Activated T-cell treated with anti-CD3 and anti-CD28 coated beads, Interleukin-2, amount 50 U/mL, for 48 hours (primary cell): ENCODE results near the gene TH.
A peak's percentile ranks its signal among the peaks of the same experiment; 100 is the strongest.
"Not testable (repeated sequence)": the region's sequence is repeated elsewhere in the genome, so short reads cannot be mapped to it uniquely, and the experiment has no call there.

Source experiments
- DNase-seq, 2 experiments: peaks; one replicate each; pipeline ENCODE4 v3.0.0-alpha.2; 2020

Gene TH

DNA sequence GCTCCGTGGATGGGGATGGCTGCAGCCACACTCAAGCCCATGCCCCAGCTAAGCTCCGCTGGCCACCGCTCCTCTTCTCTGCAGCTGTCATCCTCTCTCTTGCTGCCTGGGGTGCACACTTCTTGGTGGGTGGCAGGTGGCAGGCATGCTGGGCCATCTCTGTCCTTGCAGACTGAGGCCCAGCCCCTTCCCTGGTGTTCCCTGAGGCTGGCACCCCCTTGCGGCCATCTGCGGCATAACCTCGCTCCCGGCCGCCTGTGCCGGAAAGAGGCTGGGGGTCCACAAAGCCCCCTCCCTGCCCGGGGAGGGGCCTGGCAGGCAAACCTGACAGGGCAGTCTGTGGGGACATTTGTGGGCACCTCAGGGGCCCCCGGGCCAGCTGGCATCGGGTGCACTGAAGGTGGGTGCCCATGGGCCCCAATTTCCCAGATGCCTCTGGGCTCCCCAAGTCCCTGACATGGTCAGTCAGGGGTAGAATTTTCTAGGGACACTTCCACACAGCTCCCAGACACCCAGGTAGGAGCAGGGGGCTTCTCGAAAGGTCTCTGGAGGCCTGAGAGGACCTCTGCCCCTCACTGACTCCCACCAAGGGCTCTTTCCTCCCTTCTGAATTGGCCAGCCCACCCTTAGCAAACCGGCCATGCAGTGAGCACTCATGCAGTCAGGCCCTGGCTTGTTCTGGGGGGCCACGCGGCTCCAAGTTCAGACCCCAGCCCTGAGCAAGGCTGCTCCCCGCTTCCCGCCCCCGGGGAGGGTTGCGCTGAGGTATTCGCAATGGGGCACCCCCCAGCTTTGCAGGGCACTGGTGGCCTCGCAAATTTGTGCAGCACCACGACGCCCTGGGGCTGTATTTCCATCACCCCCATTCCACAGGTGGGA, 23.5 kb upstream of the TH start:
- peak; percentile 71 to 79 for DNase-seq

GRCh38 chr11:2193888-2194595, 22.4 kb upstream of the TH start:
- DNase-seq: not testable (repeated sequence)

DNA sequence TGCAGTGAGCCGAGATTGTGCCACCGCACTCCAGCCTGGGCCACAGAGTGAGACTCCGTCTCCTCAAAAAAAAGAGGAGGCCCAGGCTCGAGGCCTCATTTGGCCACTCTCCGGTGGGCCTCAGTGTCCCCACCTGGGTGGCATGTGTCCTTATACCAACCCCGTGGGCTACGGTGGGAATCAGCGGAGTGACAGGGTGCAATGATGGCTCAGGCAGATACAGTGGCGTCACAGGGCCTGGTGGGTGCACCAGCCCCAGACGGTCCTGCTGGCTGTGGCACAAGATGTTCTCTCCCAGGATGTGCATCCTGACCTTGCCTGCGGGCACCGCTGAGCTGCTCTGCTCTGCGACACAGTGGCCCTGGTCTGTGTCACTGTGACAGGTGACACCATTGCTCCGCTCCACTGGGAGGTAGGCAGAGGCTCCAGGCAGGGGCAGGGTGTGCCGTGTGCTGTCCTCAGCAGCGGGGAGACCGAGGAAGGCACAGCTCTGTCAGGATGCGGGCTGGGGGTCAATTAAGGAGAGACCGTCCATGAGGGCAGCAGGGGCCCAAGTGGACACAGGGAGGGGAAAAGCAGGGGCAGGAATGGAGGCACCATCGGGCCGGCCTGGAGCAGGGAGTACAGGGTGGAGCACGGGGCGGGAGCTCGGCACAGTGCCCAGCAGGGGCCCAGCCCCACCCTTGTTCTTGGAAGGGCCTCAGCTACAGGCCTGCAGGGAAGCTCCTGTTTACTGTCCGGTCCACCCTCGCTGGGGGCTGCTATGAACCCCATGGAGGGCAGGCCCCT, 21.7 kb upstream of the TH start:
- DNase-seq: no peak

DNA sequence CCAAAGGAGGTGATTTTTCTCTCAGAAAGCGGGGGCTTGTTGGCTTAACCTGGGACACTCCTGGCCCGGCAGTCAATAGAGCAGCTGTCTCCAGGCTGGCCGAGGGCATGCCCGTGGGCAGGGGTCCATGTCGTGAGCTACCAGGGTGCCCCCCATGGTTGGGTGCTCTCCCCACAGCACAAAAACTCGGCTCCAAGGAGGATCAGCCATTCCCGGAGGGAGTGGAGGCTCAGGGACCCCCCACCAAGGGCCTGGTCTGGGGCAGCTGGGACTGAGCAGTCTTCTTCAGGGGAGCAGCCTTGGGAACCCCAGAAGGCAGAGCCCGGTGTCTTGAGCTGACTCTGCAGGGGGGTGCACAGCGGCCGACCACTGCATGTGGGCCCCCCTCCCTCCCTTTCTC, 20.8 kb upstream of the TH start:
- DNase-seq: no peak

GRCh38 chr11:2191883-2192282, 20.3 kb upstream of the TH start:
- no peak for DNase-seq

GRCh38 chr11:2190657-2191471, 19.2 kb upstream of the TH start:
- no peak for DNase-seq

- no peak for DNase-seq
Observed at GRCh38 chr11:2189938-2190656, 18.5 kb upstream of the TH start.

GRCh38 chr11:2188745-2189144, 17.1 kb upstream of the TH start:
- no peak for DNase-seq

- DNase-seq: no peak
Observed at GRCh38 chr11:2187280-2187707, 15.7 kb upstream of the TH start.

DNA sequence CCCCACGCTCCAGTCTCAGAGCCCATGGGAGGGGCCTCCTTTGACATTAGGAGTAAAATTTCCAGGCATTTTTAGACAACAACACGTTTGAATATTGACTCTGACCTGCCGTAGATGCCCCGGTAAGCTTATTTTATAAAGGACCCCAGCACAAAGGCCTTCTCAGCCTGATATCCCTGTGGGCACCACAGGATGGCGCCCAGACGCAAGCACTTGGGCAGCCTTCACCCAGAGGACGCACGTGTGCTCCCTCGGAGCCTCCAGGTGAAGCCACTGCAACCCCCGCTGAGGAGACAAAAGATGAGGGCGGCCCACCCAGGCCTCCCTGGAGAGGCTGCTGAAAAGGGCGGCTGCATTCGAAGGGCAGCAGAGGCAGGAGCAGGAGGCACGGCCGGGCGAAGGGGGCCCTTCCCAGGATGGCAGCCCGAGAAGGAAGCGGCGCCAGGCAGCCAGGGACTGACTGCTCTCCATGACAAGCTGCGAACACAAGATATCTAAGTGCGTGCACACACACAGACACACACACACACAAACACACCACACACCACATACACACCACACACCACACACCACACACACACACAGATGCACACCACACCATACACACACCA, 15.2 kb upstream of the TH start:
- DNase-seq: peak; percentile 58 to 67

DNA sequence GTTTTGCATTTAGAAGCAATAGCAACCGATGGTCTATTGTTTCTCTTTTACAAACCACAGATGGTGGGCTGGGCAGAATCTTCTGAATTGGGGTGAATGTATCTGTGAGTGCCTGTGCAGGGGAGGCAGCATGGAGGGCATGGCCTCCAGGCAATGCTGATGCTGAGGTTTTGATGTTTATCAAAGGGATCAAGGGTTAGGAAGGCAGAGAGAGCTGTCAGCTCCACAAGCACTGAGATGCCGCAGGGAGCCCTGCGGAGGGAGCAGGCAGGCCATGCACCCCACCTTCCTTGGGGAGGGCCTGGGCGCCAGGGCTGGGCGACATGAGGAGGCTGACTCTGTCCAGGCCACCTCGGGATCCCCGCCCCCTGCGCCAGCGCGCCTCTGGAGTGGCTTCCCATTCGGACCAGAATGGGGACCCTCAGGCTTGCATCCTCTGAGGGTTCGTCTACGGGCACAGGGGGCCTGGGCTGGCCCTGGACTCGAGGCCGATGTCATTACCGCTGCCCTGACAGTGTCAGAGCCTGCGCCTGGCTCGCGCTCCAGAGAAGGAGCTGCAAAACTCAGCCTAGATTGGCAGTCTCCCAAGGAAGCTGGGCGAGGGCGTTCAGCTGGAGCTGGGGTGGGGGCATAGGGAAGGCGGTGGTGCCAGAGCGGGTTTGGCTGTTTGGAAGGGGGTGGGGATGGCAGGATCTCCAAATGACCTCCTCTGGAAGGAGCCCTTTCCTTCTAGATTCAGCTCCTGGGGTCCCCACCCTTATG, 13.9 kb upstream of the TH start:
- no peak for DNase-seq

- no peak for DNase-seq
Observed at GRCh38 chr11:2182692-2183474, 11.3 kb upstream of the TH start.

GRCh38 chr11:2182075-2182474, 10.5 kb upstream of the TH start:
- DNase-seq: no peak

GRCh38 chr11:2180789-2181370, 9.3 kb upstream of the TH start:
- DNase-seq: no peak

DNA sequence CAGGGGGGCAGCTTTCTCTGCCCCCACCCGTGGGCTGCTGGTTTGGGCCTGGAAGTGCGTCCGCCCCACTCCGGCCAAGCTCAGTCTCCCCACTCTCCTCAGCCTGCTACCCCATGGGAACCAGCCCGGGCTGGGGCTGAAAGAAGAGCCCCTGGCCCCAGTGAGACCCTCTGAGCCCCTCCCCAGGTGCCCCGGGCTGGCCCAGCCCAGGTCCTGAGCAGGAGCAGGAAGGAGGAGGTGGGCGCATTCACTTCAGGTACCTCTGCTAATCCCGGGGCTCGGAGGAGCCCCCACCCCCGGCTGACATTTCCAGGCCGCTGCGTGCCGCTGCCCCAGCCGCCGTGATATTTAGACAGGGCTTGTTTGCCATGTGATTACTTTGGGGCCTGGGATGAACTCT, 8.7 kb upstream of the TH start:
- DNase-seq: no peak

DNA sequence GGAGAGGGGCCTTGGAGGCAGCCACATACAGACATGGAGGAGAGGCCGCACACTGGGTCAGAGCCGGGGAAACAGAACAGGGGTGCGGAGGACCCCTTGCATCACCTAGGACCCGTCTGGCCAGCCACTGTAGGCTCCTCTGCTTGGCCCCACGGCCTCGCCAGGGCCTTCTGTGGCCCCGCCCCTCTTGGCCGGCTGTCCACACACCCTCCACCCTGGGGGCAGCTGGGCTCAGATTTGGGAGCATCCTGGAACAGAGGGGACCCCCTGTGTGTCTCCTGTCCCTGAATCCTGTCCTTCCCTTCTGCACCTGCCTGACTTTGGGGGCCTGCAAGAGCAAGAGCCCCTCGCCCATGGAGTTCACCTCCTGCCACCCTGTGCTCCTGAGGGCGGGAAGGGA, 7.9 kb upstream of the TH start:
- DNase-seq: no peak

- DNase-seq: no peak
Observed at GRCh38 chr11:2178906-2179494, 7.4 kb upstream of the TH start.

DNA sequence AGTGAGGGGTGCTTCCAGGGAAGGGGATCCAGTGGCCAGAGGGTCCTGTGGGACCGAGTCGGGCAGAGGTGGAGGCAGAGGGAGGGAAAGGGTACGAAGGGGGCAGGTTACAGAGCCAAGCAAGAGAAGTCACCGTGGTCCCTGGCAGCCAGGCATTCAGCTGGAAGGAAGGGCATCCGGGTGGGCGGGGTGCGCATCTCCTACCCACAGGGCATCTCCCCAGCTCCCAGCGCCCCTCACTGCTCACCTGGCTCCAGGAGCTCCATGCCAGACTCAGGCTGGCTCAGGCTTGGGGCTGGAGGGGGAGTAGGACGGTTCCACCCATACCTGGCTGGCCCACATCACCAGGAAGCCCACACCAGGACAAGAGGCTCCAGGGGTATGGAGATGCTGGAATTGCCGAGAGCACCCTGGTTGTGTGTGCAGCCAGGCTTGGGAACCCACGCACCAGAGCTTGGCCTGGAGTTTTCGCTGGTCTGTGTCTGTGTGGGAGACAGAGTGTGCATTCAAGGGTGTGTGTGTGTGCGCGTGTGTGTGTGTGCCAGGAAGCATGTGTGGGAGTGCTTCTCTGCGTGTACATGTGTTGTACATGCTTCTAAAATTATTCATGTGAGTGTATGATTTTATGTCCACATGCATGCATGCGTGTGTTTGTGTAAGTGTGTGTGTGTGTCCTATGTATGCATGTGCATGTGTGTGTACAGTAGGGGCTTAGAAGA, 6.6 kb upstream of the TH start:
- DNase-seq: not testable (repeated sequence)
